VCaP (cell line): ENCODE measurements around the gene UST.

ENCODE experiments used
- H3K27ac ChIP-seq: fragments of 450-650 bp; 2 replicates; pipeline ENCODE4 v1.5.1; 2017
- TF ChIP-seq, protein P1 (sequence below): fragments of 450-650 bp; conservative IDR thresholded peaks from 2 replicates; pipeline ENCODE4 v1.5.1; 2017; ENCODE audit warnings: mild to moderate bottlenecking, moderate library complexity

Gene UST

DNA sequence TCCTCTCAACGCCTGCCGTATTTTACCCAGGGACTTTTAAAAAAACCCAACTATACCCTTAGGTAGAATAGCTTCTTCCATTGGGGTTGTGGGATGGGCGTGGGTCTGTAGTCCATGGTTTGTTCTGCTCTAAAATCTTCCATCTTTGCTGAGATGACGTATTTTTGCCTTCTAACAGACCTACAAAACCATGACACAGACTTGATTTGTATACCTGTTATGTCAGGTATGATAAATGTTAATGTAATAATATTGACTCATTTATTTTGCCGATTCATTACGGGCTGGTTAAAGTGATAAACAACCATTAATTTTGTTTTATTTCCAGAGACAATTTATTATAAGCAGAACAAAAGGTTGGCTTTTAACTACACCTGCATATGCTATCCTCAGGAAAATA, 48.7 kb downstream of the UST start:
- TF ChIP-seq, protein P1, sequence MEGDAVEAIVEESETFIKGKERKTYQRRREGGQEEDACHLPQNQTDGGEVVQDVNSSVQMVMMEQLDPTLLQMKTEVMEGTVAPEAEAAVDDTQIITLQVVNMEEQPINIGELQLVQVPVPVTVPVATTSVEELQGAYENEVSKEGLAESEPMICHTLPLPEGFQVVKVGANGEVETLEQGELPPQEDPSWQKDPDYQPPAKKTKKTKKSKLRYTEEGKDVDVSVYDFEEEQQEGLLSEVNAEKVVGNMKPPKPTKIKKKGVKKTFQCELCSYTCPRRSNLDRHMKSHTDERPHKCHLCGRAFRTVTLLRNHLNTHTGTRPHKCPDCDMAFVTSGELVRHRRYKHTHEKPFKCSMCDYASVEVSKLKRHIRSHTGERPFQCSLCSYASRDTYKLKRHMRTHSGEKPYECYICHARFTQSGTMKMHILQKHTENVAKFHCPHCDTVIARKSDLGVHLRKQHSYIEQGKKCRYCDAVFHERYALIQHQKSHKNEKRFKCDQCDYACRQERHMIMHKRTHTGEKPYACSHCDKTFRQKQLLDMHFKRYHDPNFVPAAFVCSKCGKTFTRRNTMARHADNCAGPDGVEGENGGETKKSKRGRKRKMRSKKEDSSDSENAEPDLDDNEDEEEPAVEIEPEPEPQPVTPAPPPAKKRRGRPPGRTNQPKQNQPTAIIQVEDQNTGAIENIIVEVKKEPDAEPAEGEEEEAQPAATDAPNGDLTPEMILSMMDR, result no peak
- H3K27ac ChIP-seq, result no peak overlapping the region

DNA sequence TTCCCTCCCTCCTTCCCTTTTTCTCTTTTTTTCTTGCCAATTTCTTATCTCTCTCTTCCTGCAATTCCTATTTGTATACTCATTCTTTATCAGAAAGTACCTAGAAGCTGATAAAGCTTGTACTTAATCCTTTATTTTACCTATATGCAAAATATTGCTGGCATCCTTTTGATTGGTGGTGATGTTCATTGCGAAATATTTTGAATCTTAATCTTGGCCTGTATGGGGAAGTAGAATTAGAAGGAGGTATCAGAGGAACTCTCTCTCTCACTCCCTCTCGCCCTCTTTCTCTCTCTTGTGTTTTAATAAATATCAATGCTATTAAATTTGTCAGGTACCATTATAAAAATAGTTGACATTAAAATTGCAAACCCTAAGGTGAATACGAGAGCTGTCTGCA, 52.8 kb downstream of the UST start:
- TF ChIP-seq, protein P1, result no peak
- H3K27ac ChIP-seq, result no peak overlapping the region

DNA sequence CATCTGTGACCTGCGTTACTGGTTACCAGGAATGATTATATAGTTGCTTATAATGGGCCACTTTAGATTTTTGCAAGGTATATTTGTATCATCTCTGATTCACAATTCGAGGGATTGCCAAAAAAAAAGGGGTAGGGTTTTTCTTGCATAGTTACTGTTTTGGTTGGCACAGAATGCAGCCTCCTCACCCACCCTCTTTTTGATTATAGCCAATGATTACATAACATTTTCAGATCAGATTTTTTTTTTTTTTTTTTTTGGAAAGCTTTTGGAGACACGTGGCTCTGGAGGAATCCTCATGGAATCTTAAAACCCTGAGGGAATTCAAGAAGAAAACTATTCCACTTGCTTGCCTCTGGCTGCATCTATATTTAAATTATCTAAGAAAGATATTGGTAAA, 53.7 kb downstream of the UST start:
- TF ChIP-seq, protein P1, result no peak
- no peak overlapping the region for H3K27ac ChIP-seq

DNA sequence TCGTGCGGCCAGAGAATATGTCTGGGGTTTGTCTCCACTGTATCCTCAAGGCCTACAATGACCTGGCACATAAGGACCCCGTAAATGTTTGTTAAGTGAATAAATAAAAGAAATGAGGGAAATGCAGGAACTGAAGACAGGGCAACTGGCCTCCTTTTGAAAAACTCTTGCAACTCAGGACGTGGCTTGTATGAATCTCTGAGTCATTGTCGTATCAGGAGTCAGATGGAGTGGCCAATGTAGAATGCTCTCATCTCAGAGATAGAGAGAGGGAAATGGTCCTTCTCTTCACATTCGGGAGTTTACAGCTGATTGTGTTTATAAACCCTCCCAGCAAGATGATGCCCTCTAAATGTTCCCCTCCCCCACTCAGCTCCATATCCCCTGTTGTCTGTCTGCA, 57.1 kb downstream of the UST start:
- TF ChIP-seq, protein P1, result no peak
- H3K27ac ChIP-seq, result no peak overlapping the region

DNA sequence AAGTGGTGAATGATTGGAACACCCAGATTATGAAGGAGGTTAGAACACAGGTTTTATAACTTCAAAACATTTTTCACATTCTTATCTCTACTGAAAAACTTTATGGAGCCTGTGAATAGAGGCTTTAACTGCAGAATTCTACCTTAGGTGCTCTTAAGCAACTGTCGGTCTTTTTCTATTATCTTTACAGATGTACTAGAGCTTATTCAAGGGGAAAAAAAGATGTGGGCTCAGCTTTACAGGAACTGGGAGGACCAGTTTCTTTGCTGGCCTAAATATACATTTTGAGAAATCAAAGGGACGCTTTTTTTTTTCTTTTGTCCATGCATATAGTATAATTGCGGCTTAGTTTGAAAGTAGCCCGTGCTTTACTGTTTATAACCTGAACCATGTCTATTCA, 58.9 kb downstream of the UST start:
- no peak overlapping the region for H3K27ac ChIP-seq
- TF ChIP-seq, protein P1, result no peak

DNA sequence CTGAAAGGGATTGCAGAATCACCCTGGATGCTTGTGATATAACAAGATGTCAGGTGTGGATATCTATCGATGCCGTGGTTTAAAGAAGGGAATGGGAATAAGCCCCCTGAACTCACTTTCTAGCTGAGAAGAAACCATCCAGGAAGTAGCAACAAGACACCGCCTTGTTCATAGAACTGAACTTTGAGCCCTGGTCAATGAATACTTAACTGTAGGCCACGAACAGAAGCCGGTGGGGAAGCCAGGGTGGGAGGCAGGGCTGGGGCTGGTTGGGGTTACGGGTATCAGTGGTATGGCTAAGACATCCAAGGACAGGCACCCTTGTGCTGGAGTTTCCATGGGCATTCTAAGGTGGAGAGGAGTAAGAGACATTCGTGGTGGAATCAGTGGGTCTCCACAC, 61.0 kb downstream of the UST start:
- TF ChIP-seq, protein P1, result no peak
- no peak overlapping the region for H3K27ac ChIP-seq

DNA sequence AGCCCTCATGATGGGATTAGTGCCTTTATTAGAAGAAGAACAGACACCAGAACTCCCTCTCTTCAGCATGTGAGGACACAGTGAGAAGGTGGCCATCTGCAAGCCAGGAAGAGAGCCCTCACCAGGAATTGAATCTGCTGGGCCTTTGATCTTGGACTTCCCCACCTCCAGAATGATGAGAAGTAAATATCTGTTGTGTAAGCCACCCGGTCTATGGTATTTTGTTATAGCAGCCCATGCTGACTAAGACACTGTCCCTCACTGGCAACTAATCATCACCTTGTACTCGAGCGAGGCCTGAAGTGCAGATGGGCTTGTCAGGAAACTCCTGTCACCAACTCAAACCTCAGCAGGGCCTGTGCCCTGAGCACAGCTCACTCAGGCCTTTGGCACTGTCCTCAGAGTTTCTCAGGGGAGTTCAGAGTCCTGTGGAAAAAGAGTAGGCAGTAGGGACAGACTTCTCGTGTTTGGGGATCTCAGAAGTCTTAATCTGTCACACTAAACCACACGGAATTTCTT, 62.0 kb downstream of the UST start:
- TF ChIP-seq, protein P1, result no peak
- no peak overlapping the region for H3K27ac ChIP-seq
